Endothelial cell of umbilical vein (primary cell): ENCODE data around the gene HIVEP1. TPM values are rescaled to one million over a fixed set of nuclear protein-coding genes. Genes with fewer than 3 reads are reported as not detected.

Experiments used
- Bru-seq: library from RNA; stranded (reverse); fragments of 400-500 nt; gene quantifications from one replicate; lab custom pipeline; 2021; lab: Mats Ljungman, UMichigan
- BruChase-seq, 2 experiments: library from RNA; stranded (reverse); fragments of 400-500 nt; gene quantifications; one replicate each; lab custom pipeline; 2021; lab: Mats Ljungman, UMichigan
- BruUV-seq: library from RNA; stranded (reverse); fragments of 400-500 nt; replicated peaks from 2 replicates; lab custom pipeline; 2021; lab: Mats Ljungman, UMichigan
- CTCF ChIA-PET: fragments of 300-600, 350-600 bp; sonication (Branson Sonifier 250); formaldehyde crosslinking; loops from one replicate; lab custom pipeline; 2021; ENCODE audit warnings: antibody characterized with exemption, inconsistent platforms; lab: Charles Lee
- POLR2A ChIA-PET: fragments of 300-600, 350-600 bp; sonication (Branson Sonifier 250); formaldehyde crosslinking; loops from one replicate; lab custom pipeline; 2021; ENCODE audit warnings: antibody characterized with exemption, inconsistent platforms; lab: Charles Lee
- DNase-seq: peaks from one replicate; pipeline ENCODE4 v3.0.0-alpha.2; 2011; ENCODE audit warnings: low read depth, low spot score
- FAIRE-seq: peaks from 2 replicates; lab custom pipeline; 2011; peaks lifted over from hg19 to GRCh38; lab: Jason Lieb, UNC
- H2AFZ ChIP-seq: 2 replicates; pipeline ENCODE4 v1.6.0; 2012; ENCODE audit warnings: low read depth, low read length, control low read depth, inconsistent platforms
- H3K27ac ChIP-seq: 2 replicates; pipeline ENCODE4 v1.5.1; 2011; ENCODE audit warnings: low read depth, mild to moderate bottlenecking, control low read depth, low read length, moderate library complexity; ENCODE audit not compliant: insufficient read depth
- H3K27me3 ChIP-seq, 2 experiments: 2 replicates each; pipeline versions ENCODE4 v1.6.0 to v1.6.1; 2011; ENCODE audit warnings: low read length in 2 of 2, mixed read lengths in 1 of 2; ENCODE audit not compliant: control insufficient read depth in 2 of 2, insufficient read depth in 2 of 2
- H3K36me3 ChIP-seq, 2 experiments: 2 replicates in 1 of 2; 3 replicates in 1 of 2; pipeline ENCODE4 v1.5.1; 2011; ENCODE audit warnings: low read length in 2 of 2, mild to moderate bottlenecking in 1 of 2, moderate library complexity in 1 of 2; ENCODE audit not compliant: control insufficient read depth in 2 of 2, insufficient read depth in 2 of 2; ENCODE audit errors: extremely low read depth in 1 of 2
- H3K4me1 ChIP-seq: 3 replicates; pipeline ENCODE4 v1.5.1; 2011; ENCODE audit warnings: mild to moderate bottlenecking, low read length; ENCODE audit not compliant: control insufficient read depth, insufficient read depth; ENCODE audit errors: extremely low read depth
- H3K4me2 ChIP-seq: 2 replicates; pipeline ENCODE4 v1.6.1; 2011; ENCODE audit warnings: low read length, control low read depth, mixed read lengths; ENCODE audit not compliant: insufficient read depth
- H3K4me3 ChIP-seq, 3 experiments: fragments of 200-600 bp in 1 of 3; sonication (generic), shearing (Covaris generic) in 1 of 3; replicated peaks in 1 of 3; 2 replicates each; pipeline ENCODE4 v1.5.1; 2011 to 2016; ENCODE audit warnings: control low read depth in 3 of 3, low read length in 3 of 3, mild to moderate bottlenecking in 2 of 3, inconsistent platforms in 1 of 3, low read depth in 1 of 3, moderate library complexity in 1 of 3; ENCODE audit not compliant: insufficient read depth in 1 of 3
- H3K79me2 ChIP-seq: 2 replicates; pipeline ENCODE4 v1.6.0; 2012; ENCODE audit warnings: low read length, inconsistent platforms; ENCODE audit not compliant: control insufficient read depth, insufficient read depth
- H3K9ac ChIP-seq: replicated peaks from 2 replicates; pipeline ENCODE3; 2011; ENCODE audit warnings: low read length, control low read depth; ENCODE audit not compliant: insufficient read depth; ENCODE audit errors: extremely low read depth
- H3K9me1 ChIP-seq: replicated peaks from 3 replicates; pipeline ENCODE4 v1.6.0; 2011; ENCODE audit warnings: mild to moderate bottlenecking, low read length; ENCODE audit not compliant: control insufficient read depth, insufficient read depth; ENCODE audit errors: extremely low read depth
- H3K9me3 ChIP-seq: replicated peaks from 2 replicates; pipeline ENCODE4 v1.5.1; 2012; ENCODE audit warnings: low read length, inconsistent platforms; ENCODE audit not compliant: control insufficient read depth, insufficient read depth
- H4K20me1 ChIP-seq: replicated peaks from 2 replicates; pipeline ENCODE3; 2011; ENCODE audit warnings: mild to moderate bottlenecking, low read length; ENCODE audit not compliant: control insufficient read depth, insufficient read depth; ENCODE audit errors: extremely low read depth
- CTCF ChIP-seq, 2 donors: IDR thresholded peaks; 1 replicate in 1 of 2; 2 replicates in 1 of 2; pipeline ENCODE4 v1.5.1; 2011; ENCODE audit warnings: low read length in 2 of 2, mild to moderate bottlenecking in 2 of 2, moderate library complexity in 2 of 2, control low read depth in 1 of 2, inconsistent platforms in 1 of 2, low read depth in 1 of 2; ENCODE audit not compliant: insufficient read depth in 1 of 2; ENCODE audit errors: extremely low read depth in 1 of 2
- EZH2 ChIP-seq: IDR thresholded peaks from 2 replicates; pipeline ENCODE4 v1.6.1; 2012; ENCODE audit warnings: borderline replicate concordance, low read depth, mild to moderate bottlenecking, moderate library complexity, low read length, inconsistent platforms; ENCODE audit not compliant: severe bottlenecking
- FOS ChIP-seq: IDR thresholded peaks from 2 replicates; pipeline ENCODE4 v1.6.1; 2011; ENCODE audit warnings: mild to moderate bottlenecking, low read length, moderate library complexity, borderline replicate concordance; ENCODE audit not compliant: insufficient read depth
- GATA2 ChIP-seq: IDR thresholded peaks from 2 replicates; pipeline ENCODE4 v1.7.0; 2011; ENCODE audit warnings: low read depth, mild to moderate bottlenecking, moderate library complexity, mixed read lengths, low read length; ENCODE audit not compliant: insufficient read length, insufficient read depth
- JUN ChIP-seq: IDR thresholded peaks from 2 replicates; pipeline ENCODE4 v1.6.1; 2011; ENCODE audit warnings: borderline replicate concordance, low read depth; ENCODE audit not compliant: insufficient read length, insufficient read depth
- MAX ChIP-seq: IDR thresholded peaks from 2 replicates; pipeline ENCODE4 v1.6.1; 2011; ENCODE audit not compliant: insufficient read depth, insufficient read length
- MYC ChIP-seq: IDR thresholded peaks from one replicate; pipeline ENCODE4 v1.6.1; 2011; ENCODE audit warnings: mild to moderate bottlenecking, low read depth, low read length
- POLR2A ChIP-seq: IDR thresholded peaks from 2 replicates; pipeline ENCODE4 v1.6.1; 2012; ENCODE audit warnings: low read depth, mild to moderate bottlenecking, control low read depth, low read length
- POLR2AphosphoS5 ChIP-seq: IDR thresholded peaks from 2 replicates; pipeline ENCODE4 v1.6.1; 2012; ENCODE audit warnings: low read depth, mild to moderate bottlenecking, control low read depth, low read length, moderate library complexity; ENCODE audit not compliant: insufficient read depth
- dilution Hi-C: fragments of 300-500 bp; cut with MboI; formaldehyde crosslinking; loops from one replicate; pipeline ENCODE4 v1.15.0; 2019; ENCODE audit warnings: low sequenced_read_pairs; ENCODE audit not compliant: extremely low pct_ligation_motif_present
- intact Hi-C: fragments of 100-400 bp; cut with micrococcal nuclease; formaldehyde crosslinking; loops from one replicate; pipeline ENCODE4 v1.10.0; 2022
- long read RNA-seq: library from polyadenylated mRNA; stranded (forward); transcript quantifications from one replicate; pipeline ENCODE4 v2.0.0, GENCODE V29; 2021
- polyA minus RNA-seq, 3 experiments: library from RNA; depleted of rRNA, polyadenylated mRNA; stranded (reverse); fragments of >200 nt; gene quantifications; 1 replicate in 1 of 3; 2 replicates in 2 of 3; pipeline ENCODE4 v1.2.3, GENCODE V29; 2011
- polyA plus RNA-seq, 4 experiments: library from polyadenylated mRNA; depleted of rRNA in 3 of 4; stranded (reverse) in 3 of 4; unstranded in 1 of 4; fragments of >200 nt; gene quantifications; 2 replicates each; pipeline versions ENCODE4 v1.2.1 to v1.2.3, GENCODE V29; 2011 to 2012; ENCODE audit warnings: missing spikeins in 1 of 4
- total RNA-seq: library from RNA; stranded (reverse); gene quantifications from 2 replicates; pipeline ENCODE4 v1.2.3, GENCODE V29; 2021

The HIVEP1 gene
- total RNA-seq (40.3 and 49.2 TPM in 2 replicates), polyA plus RNA-seq (33.5 and 34.1 TPM in 2 replicates), polyA minus RNA-seq (78.2 and 79.0 TPM in 2 replicates), Bru-seq, nascent RNA (percentile 93 among the genes with signal in this experiment), BruChase-seq, experiment 1, labeled RNA remaining after a 6-hour chase (percentile 72 among the genes with signal in this experiment), BruChase-seq, experiment 2, labeled RNA remaining after a 2-hour chase (percentile 76 among the genes with signal in this experiment)
- polyA plus RNA-seq (2011; cell fraction: cytosol; rRNA removed) = 29.0 and 33.4 TPM in 2 replicates
- polyA plus RNA-seq (2011; cell fraction: nucleus; rRNA removed) = 66.4 and 87.1 TPM in 2 replicates
- 25.4 and 26.9 TPM in 2 replicates for polyA plus RNA-seq (2012)
- polyA minus RNA-seq (2011; cell fraction: cytosol; rRNA and poly(A)+ RNA removed) = 11.5 TPM
- 110 and 144 TPM in 2 replicates for polyA minus RNA-seq (2011; cell fraction: nucleus; rRNA and poly(A)+ RNA removed)
- long read RNA-seq, partial matches to known transcripts = 8 of 12 reads
- long read RNA-seq, other reads (novel, unspliced or antisense) = 4 of 12 reads

GRCh38 chr6:12012038-12012557, at the start of gene HIVEP1:
Gene HIVEP1, plus strand, starts transcription at chr6:12012312. Its CDS starts 3,317 bp downstream, at chr6:12015629.
- Histone ChIP-seq H3K27me3 (no peaks in the 10 kb centered on the region), H3K4me2 (peak within 1 kb of the TSS; percentile 96), H3K79me2 (peaks cover 42% of the 10 kb centered on the region), H3K9me1 (no peaks in the 10 kb centered on the region), H4K20me1 (no peaks in the 10 kb centered on the region), H3K9me3 (no peaks in the 10 kb centered on the region), H3K36me3 (peaks cover under 1 to 2% of the 10 kb centered on the region in 2 experiments), H3K27ac (peak within 1 kb of the TSS; percentile 95), H3K4me1 (peaks cover 38% of the 10 kb centered on the region), H3K4me3 (peak within 1 kb of the TSS; percentile 62 to 92 (median 71)), H2AFZ (peak within 1 kb of the TSS; percentile 13), H3K9ac (peak within 1 kb of the TSS; percentile 96)
- TF ChIP-seq CTCF (IDR thresholded peaks at IDR 0.05; ENCODE audit: extremely low read depth in 1 of 2, insufficient read depth in 1 of 2, low read depth in 1 of 2, low read length in 2 of 2) (no peak), POLR2A (no peak), POLR2AphosphoS5 (no peak), EZH2 (no peak), GATA2 (no peak), JUN (no peak), MYC (no peak), FOS (no peak), MAX (no peak)
- intact Hi-C loops (loop anchor here (5.0 to 10.0 kb wide), 4 partner anchors 135 to 797 kb away; no protein-coding TSS in a partner anchor), dilution Hi-C loops (no loop called here)
- no peak for DNase-seq
- no peak for FAIRE-seq
- ChIA-PET POLR2A (interaction anchor here (0.7 to 3.4 kb wide), 4 partner anchors 278 to 405 kb away, joined by 3 to 29 read pairs (median 4); partner anchors contain the start of gene EDN1), CTCF (interaction anchor here (0.6 to 4.4 kb wide), 7 partner anchors 12 to 779 kb away, joined by 3 to 41 read pairs (median 12); partner anchors contain the start of genes EDN1 and NEDD9)
- no TSS peak for BruUV-seq
